SK-N-SH (cell line): ENCODE results near the gene ADAMTS7. TPM values are rescaled to one million over a fixed set of nuclear protein-coding genes. Genes with fewer than 3 reads are reported as not detected.
"Not testable (repeated sequence)": the region's sequence is repeated elsewhere in the genome, so short reads cannot be mapped to it uniquely, and the experiment has no call there.

Experiments used
- CTCF ChIA-PET: fragments of 300-600, 350-600 bp; formaldehyde crosslinking; extraction: SDS; loops from one replicate; lab custom pipeline; 2021; lab: Yijun Ruan, JAX
- POLR2A ChIA-PET: fragments of 350-600 bp; sonication (Branson Sonifier 250); formaldehyde crosslinking; extraction: SDS; loops from one replicate; lab custom pipeline; 2020; ENCODE audit warnings: antibody characterized with exemption, inconsistent platforms; lab: Yijun Ruan, JAX
- DNase-seq: peaks from one replicate; pipeline ENCODE4 v3.0.0; 2012
- H2AFZ ChIP-seq: fragments of 200-600 bp; sonication (generic); 2 replicates; pipeline ENCODE4 v1.8.1; 2016; ENCODE audit warnings: antibody characterized with exemption, mild to moderate bottlenecking, low read depth
- H3F3A ChIP-seq: fragments of 200-600 bp; sonication (generic); replicated peaks from 2 replicates; pipeline ENCODE3; 2016; ENCODE audit warnings: antibody characterized with exemption, mild to moderate bottlenecking; ENCODE audit not compliant: insufficient read depth
- H3K27ac ChIP-seq, 2 experiments: fragments of 200-500 bp in 1 of 2; fragments of 200-600 bp in 1 of 2; sonication (Bioruptor generic) in 1 of 2; sonication (generic), shearing (Covaris generic) in 1 of 2; 2 replicates each; pipeline versions ENCODE4 v1.5.1 to v1.6.1; 2014 to 2016; ENCODE audit warnings: low read depth in 2 of 2, inconsistent platforms in 1 of 2, low read length in 1 of 2, mild to moderate bottlenecking in 1 of 2, mixed read lengths in 1 of 2
- H3K27me3 ChIP-seq: fragments of 200-600 bp; sonication (generic), shearing (Covaris generic); 2 replicates; pipeline ENCODE4 v1.6.1; 2016; ENCODE audit warnings: mixed run types; ENCODE audit not compliant: insufficient read depth
- H3K36me3 ChIP-seq, 2 experiments: fragments of 200-500 bp in 1 of 2; fragments of 200-600 bp in 1 of 2; sonication (Bioruptor generic) in 1 of 2; sonication (generic) in 1 of 2; replicated peaks in 1 of 2; 2 replicates each; pipeline versions ENCODE3 to v1.5.1; 2014 to 2016; ENCODE audit warnings: low read length in 1 of 2, mild to moderate bottlenecking in 1 of 2; ENCODE audit not compliant: insufficient read depth in 2 of 2, control insufficient read depth in 1 of 2
- H3K4me1 ChIP-seq, 2 experiments: fragments of 200-500 bp in 1 of 2; fragments of 200-600 bp in 1 of 2; sonication (Bioruptor generic) in 1 of 2; sonication (generic), shearing (Covaris generic) in 1 of 2; 2 replicates each; pipeline versions ENCODE4 v1.5.1 to v1.6.1; 2014 to 2016; ENCODE audit warnings: low read depth in 1 of 2, low read length in 1 of 2, mixed run types in 1 of 2; ENCODE audit not compliant: insufficient read depth in 2 of 2, control insufficient read depth in 1 of 2
- H3K4me2 ChIP-seq: fragments of 200-600 bp; sonication (generic), shearing (Covaris generic); 2 replicates; pipeline ENCODE4 v1.6.1; 2017; ENCODE audit warnings: mixed run types
- H3K4me3 ChIP-seq, 2 experiments: fragments of 200-500 bp in 1 of 2; fragments of 200-600 bp in 1 of 2; sonication (Bioruptor generic) in 1 of 2; sonication (generic), shearing (Covaris generic) in 1 of 2; 2 replicates each; pipeline versions ENCODE4 v1.5.1 to v1.8.1; 2014 to 2016; ENCODE audit warnings: low read depth in 2 of 2, inconsistent platforms in 1 of 2, low read length in 1 of 2, mild to moderate bottlenecking in 1 of 2, mixed read lengths in 1 of 2, moderate library complexity in 1 of 2
- H3K79me2 ChIP-seq: fragments of 200-600 bp; sonication (generic); 2 replicates; pipeline ENCODE4 v1.8.1; 2017; ENCODE audit warnings: mild to moderate bottlenecking; ENCODE audit not compliant: insufficient read depth
- H3K9ac ChIP-seq: fragments of 200-600 bp; sonication (generic); 2 replicates; pipeline ENCODE4 v1.6.1; 2017; ENCODE audit warnings: mixed run types
- H3K9me2 ChIP-seq: fragments of 200-600 bp; sonication (generic); 2 replicates; pipeline ENCODE4 v1.6.1; 2017; ENCODE audit warnings: mixed run types
- H3K9me3 ChIP-seq: fragments of 200-600 bp; sonication (generic); 2 replicates; pipeline ENCODE4 v1.6.1; 2017; ENCODE audit warnings: mixed run types, mild to moderate bottlenecking, moderate library complexity
- H4K20me1 ChIP-seq: fragments of 200-600 bp; sonication (generic); 2 replicates; pipeline ENCODE4 v1.6.1; 2017; ENCODE audit warnings: mild to moderate bottlenecking, mixed run types; ENCODE audit not compliant: insufficient read depth
- ELF1 ChIP-seq: IDR thresholded peaks from 2 replicates; pipeline ENCODE4 v1.4.0; 2012
- EP300 ChIP-seq, 2 experiments: IDR thresholded peaks; 2 replicates each; pipeline versions ENCODE4 v1.4.0 to v1.6.1; 2012; ENCODE audit warnings: borderline replicate concordance in 1 of 2, low read depth in 1 of 2, low read length in 1 of 2
- MXI1 ChIP-seq: IDR thresholded peaks from 2 replicates; pipeline ENCODE4 v1.6.1; 2012; ENCODE audit warnings: mild to moderate bottlenecking, low read depth, low read length, improper control_type of control experiment
- PBX3 ChIP-seq: IDR thresholded peaks from 2 replicates; pipeline ENCODE4; 2012
- POLR2AphosphoS5 ChIP-seq: IDR thresholded peaks from 2 replicates; pipeline ENCODE4 v1.6.1; 2012; ENCODE audit warnings: low read depth, low read length
- REST ChIP-seq: IDR thresholded peaks from 2 replicates; pipeline ENCODE4 v1.6.1; 2012; ENCODE audit warnings: mild to moderate bottlenecking, low read depth, low read length, moderate library complexity
- RFX5 ChIP-seq: IDR thresholded peaks from 2 replicates; pipeline ENCODE4 v1.6.1; 2012; ENCODE audit warnings: mild to moderate bottlenecking, improper control_type of control experiment, low read length
- USF2 ChIP-seq: fragments of 150-350 bp; IDR thresholded peaks from 2 replicates; pipeline ENCODE4 v1.6.1; 2017; ENCODE audit warnings: antibody characterized with exemption, low read length, low read depth, borderline replicate concordance
- ZBTB33 ChIP-seq: IDR thresholded peaks from 2 replicates; pipeline ENCODE4 v1.4.0; 2012; ENCODE audit warnings: low read depth, borderline replicate concordance
- WGBS: methylation state at CpG from one replicate; pipeline ENCODE4 v1.1.6; 2017; ENCODE audit warnings: low lambda C conversion rate; 5-methylcytosine and 5-hydroxymethylcytosine counted together
- polyA plus RNA-seq, 3 experiments: library from polyadenylated mRNA; depleted of rRNA; stranded (reverse); fragments of >200 nt; gene quantifications; 2 replicates each; pipeline ENCODE4 v1.2.3, GENCODE V29; 2012

The ADAMTS7 gene
- polyA plus RNA-seq, 1 of the 3 experiments (the other 2 are of a cell fraction) = 17.9 TPM

GRCh38 chr15:78800189-78800588 is 11.1 kb downstream of the ADAMTS7 start (continued):
- TF ChIP-seq REST (no peak), USF2 (no peak), MXI1 (no peak), ELF1 (no peak), EP300 (IDR thresholded peaks at IDR 0.05; ENCODE audit: borderline replicate concordance in 1 of 2, low read depth in 1 of 2, low read length in 1 of 2) (no peak), RFX5 (no peak), ZBTB33 (no peak), POLR2AphosphoS5 (no peak), PBX3 (no peak)

- CTCF ChIA-PET = interaction anchor here (1.7 to 3.9 kb wide), 2 partner anchors 10 to 11 kb away, joined by 5 to 23 read pairs; partner anchors contain the start of gene ADAMTS7
- no CpG with 5 or more reads among the region's 7 CpGs for WGBS
- not testable (repeated sequence) for H3K9me3 ChIP-seq, H2AFZ ChIP-seq, H3K27me3 ChIP-seq, H3K4me3 ChIP-seq, H3F3A ChIP-seq, H3K27ac ChIP-seq, H3K4me2 ChIP-seq, H3K79me2 ChIP-seq, H3K9ac ChIP-seq, DNase-seq, H4K20me1 ChIP-seq, H3K4me1 ChIP-seq, H3K9me2 ChIP-seq, H3K36me3 ChIP-seq
- POLR2A ChIA-PET = interaction anchor here (1.0 kb wide), 1 partner anchor 10 kb away, joined by 3 read pairs; no protein-coding TSS in a partner anchor
Measured at GRCh38 chr15:78799102-78799501, 12.2 kb downstream of the ADAMTS7 start.
